ENCODE measurements around the gene GZMM. TPM values are rescaled to one million over a fixed set of nuclear protein-coding genes. Genes with fewer than 3 reads are reported as not detected.
A peak's percentile ranks its signal among the peaks of the same experiment; 100 is the strongest.

The GZMM gene
- 10 to 100 TPM; 52.7 to 58.5 TPM for total RNA-seq

DNA sequence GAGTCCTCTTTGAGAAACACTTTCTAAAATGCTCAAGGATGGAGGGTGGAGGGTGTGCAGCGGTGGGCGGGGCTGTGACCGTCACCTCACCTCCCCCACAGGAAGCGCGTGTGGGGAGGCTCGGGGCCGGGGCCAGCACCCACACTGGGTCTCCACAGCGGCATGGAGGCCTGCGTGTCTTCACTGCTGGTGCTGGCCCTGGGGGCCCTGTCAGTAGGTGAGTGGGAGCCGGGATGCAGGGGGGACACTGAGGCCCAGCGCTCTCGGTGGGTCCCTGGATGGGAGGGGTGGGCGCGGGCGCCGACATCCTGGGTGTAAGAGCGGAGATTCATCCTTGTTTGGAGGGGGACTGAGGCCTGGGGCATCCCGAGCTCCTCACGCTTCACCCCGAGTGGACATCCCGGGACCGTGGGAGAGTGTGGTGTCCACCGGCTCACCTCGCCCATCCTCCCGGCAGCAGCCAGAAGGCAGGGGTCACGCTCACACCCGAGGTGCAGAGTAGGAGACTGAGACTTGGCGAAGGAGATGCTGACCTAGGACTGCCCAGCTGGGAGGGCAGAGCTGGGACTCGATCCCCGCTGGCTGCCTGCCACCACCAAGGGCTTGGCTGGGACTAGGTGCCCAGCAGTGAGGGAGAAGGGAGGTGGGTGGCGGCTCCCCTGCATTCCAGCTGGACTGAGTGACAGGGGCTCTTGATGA, at the start of gene GZMM:
TSS of gene GZMM (plus strand) at position 144 of the 699 bp plus-strand sequence. CDS start at position 163, 19 bp downstream.
- H3K27me3 Mint-ChIP-seq: no peaks in the 10 kb centered on the region
- CTCF ChIA-PET: no interaction called here
- DNase-seq: peak; percentile 88
- peaks cover 20% of the 10 kb centered on the region for H3K4me1 Mint-ChIP-seq (ENCODE audit: low read depth)
- intact Hi-C loops (cut with micrococcal nuclease): no loop called here
- H3K4me3 Mint-ChIP-seq: peak within 1 kb of the TSS; percentile 85
- peak within 1 kb of the TSS; percentile 94 for H3K27ac Mint-ChIP-seq
- H3K9me3 Mint-ChIP-seq: no peaks in the 10 kb centered on the region
- TF ChIP-seq, protein P1, sequence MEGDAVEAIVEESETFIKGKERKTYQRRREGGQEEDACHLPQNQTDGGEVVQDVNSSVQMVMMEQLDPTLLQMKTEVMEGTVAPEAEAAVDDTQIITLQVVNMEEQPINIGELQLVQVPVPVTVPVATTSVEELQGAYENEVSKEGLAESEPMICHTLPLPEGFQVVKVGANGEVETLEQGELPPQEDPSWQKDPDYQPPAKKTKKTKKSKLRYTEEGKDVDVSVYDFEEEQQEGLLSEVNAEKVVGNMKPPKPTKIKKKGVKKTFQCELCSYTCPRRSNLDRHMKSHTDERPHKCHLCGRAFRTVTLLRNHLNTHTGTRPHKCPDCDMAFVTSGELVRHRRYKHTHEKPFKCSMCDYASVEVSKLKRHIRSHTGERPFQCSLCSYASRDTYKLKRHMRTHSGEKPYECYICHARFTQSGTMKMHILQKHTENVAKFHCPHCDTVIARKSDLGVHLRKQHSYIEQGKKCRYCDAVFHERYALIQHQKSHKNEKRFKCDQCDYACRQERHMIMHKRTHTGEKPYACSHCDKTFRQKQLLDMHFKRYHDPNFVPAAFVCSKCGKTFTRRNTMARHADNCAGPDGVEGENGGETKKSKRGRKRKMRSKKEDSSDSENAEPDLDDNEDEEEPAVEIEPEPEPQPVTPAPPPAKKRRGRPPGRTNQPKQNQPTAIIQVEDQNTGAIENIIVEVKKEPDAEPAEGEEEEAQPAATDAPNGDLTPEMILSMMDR (IDR thresholded peaks at IDR 0.05): no peak
- peak; percentile 94 for ATAC-seq
- H3K36me3 Mint-ChIP-seq (ENCODE audit: low read depth): peaks cover 9% of the 10 kb centered on the region
- POLR2A ChIA-PET: interaction anchor here (0.7 to 1.4 kb wide), 2 partner anchors 8 to 83 kb away, joined by 3 read pairs; no protein-coding TSS in a partner anchor

DNA sequence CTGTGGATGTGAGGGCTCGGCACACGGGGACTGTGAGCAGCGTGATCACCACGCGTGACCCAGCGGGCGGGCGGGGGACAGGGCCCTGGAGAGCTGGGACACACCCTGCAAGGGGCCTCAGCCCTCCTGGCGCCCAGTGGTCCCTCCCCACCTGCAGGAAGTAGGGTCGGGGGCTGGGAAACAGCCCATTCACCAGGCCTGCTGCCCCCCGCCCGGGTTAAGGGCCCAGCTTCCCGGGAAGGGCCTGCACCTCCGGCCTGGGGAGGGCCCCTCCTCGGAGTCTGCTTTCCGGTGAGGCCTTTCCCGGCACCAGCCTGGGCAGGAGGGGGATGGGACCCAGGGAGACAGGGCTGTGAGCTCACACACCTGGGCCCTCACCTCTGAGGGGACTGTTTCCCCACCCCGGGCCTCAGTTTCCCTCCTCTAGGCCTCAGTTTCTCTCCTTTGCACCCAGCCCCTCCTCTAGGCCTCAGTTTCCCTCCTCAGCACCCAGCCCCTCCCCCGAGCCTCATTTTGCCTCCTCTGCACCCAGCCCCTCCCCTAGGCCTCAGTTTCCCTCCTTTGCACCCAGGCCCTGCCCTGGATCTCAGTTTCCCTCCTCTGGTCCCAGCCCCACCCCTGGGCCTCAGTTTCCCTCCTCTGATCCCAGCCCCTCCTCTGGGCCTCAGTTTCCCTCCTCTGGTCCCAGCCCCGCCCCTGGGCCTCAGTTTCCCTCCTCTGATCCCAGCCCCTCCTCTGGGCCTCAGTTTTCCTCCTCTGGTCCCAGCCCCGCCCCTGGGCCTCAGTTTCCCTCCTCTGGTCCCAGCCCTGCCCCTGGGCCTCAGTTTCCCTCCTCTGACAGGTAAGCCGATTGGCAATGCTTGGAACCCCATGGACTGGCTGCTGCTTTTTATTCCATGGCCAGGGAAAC, 49.4 kb upstream of the GZMM start:
- intact Hi-C loops (cut with micrococcal nuclease): no loop called here
- H3K4me1 Mint-ChIP-seq (ENCODE audit: low read depth): peaks cover 2% of the 10 kb centered on the region
- H3K36me3 Mint-ChIP-seq (ENCODE audit: low read depth): no peaks in the 10 kb centered on the region
- TF ChIP-seq, protein P1 (IDR thresholded peaks at IDR 0.05): no peak
- H3K27me3 Mint-ChIP-seq: peaks cover 17% of the 10 kb centered on the region
- CTCF ChIA-PET: interaction anchor here (1.3 to 3.0 kb wide), 5 partner anchors 10 to 38 kb away, joined by 3 to 22 read pairs (median 7); partner anchors contain the start of genes CDC34 and TPGS1
- H3K9me3 Mint-ChIP-seq: peaks cover 2% of the 10 kb centered on the region
- DNase-seq (no peak), ATAC-seq (no peak)
- no peak overlapping the region for H3K27ac Mint-ChIP-seq
- H3K4me3 Mint-ChIP-seq: no peak overlapping the region
- POLR2A ChIA-PET: interaction anchor here (0.9 kb wide), 1 partner anchor 13 kb away, joined by 5 read pairs; the partner anchor contains the start of gene TPGS1

DNA sequence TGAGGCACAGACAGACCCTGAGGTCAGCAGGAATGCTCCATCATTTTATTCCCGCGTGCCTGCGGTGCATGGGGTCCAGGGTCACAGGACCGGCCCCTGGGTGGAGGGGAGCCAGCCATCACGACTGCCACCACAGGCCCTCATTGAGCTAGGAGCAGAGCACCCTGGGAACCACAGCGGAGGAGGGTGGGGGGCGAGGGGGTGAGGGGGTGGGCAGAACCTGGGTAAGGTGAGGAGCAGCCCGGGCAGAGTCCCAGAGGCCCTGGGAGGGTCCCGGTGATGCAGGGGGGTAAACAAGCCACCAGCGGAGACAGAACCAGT, 48.8 kb upstream of the GZMM start:
- POLR2A ChIA-PET: interaction anchor here (0.9 to 1.3 kb wide), 2 partner anchors 8 to 12 kb away, joined by 4 to 5 read pairs; partner anchors contain the start of gene TPGS1
- Mint-ChIP-seq H3K27me3 (peaks cover 18% of the 10 kb centered on the region), H3K4me1 (ENCODE audit: low read depth) (peaks cover 2% of the 10 kb centered on the region), H3K9me3 (peaks cover 2% of the 10 kb centered on the region), H3K36me3 (ENCODE audit: low read depth) (no peaks in the 10 kb centered on the region), H3K27ac (no peak overlapping the region), H3K4me3 (no peak overlapping the region)
- TF ChIP-seq, protein P1 (IDR thresholded peaks at IDR 0.05): no peak
- intact Hi-C loops (cut with micrococcal nuclease): no loop called here
- CTCF ChIA-PET: interaction anchor here (1.3 to 3.0 kb wide), 4 partner anchors 10 to 37 kb away, joined by 3 to 22 read pairs (median 8); partner anchors contain the start of genes CDC34 and TPGS1
- ATAC-seq: no peak
- no peak for DNase-seq

DNA sequence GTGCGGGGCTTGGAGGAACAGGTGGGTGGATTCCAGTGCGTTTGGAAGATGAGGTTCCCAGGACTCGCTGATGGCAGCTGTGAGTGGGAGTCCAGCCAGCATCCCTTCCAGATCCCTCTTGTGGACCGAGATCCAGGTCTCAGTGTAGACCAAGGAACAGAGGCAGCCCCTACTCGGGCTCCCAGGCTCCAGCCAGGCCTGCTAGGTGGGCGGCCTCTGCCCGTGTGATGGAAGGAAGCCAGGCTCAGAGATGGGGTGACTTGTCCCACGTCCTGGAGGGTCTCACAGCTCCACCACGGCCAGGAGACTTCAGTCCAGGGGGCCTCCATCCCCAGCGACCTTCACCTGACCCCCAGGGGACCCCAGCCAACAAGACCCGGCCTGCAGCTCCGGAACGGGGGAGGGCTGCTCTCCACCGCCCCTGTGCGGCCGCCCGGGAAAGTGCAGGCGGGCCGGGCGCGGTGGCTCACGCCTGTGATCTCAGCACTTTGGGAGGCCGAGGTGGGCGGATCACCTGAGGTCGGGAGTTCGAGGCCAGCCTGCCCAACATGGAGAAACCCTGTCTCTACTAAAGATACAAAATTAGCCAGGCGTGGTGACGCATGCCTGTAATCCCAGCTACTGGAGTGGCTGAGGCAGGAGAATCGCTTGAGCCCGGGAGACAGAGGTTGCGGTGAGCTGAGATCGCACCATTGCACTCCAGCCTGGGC, 48.3 kb upstream of the GZMM start:
- no peak overlapping the region for H3K4me3 Mint-ChIP-seq
- POLR2A ChIA-PET: interaction anchor here (0.9 to 1.3 kb wide), 2 partner anchors 8 to 11 kb away, joined by 4 to 5 read pairs; partner anchors contain the start of gene TPGS1
- intact Hi-C loops (cut with micrococcal nuclease): no loop called here
- H3K36me3 Mint-ChIP-seq (ENCODE audit: low read depth): no peaks in the 10 kb centered on the region
- H3K27me3 Mint-ChIP-seq: peaks cover 18% of the 10 kb centered on the region
- ATAC-seq (peak; percentile 69), DNase-seq (peak; percentile 67)
- TF ChIP-seq, protein P1 (IDR thresholded peaks at IDR 0.05): peak; percentile 93
- CTCF ChIA-PET: interaction anchor here (1.3 to 3.0 kb wide), 4 partner anchors 9 to 37 kb away, joined by 3 to 22 read pairs (median 8); partner anchors contain the start of genes CDC34 and TPGS1
- H3K9me3 Mint-ChIP-seq: peaks cover 2% of the 10 kb centered on the region
- peaks cover 2% of the 10 kb centered on the region for H3K4me1 Mint-ChIP-seq (ENCODE audit: low read depth)
- no peak overlapping the region for H3K27ac Mint-ChIP-seq
